ENCODE data around the gene TRIM69.

GRCh38 chr15:44716983-44717602, 19.2 kb upstream of the TRIM69 start:
- no peak for TF ChIP-seq CTCF (IDR thresholded peaks at IDR 0.05)
- no peak for TF ChIP-seq SIN3A (IDR thresholded peaks at IDR 0.05; ENCODE audit: borderline replicate concordance, insufficient read depth, low read depth, low read length)
- no peak for TF ChIP-seq REST (IDR thresholded peaks at IDR 0.05; ENCODE audit: insufficient read depth in 1 of 2, low read depth in 2 of 2, low read length in 1 of 2)
- TF ChIP-seq TCF7L2 (IDR thresholded peaks at IDR 0.05; ENCODE audit: low read depth, low read length) = no peak
